ENCODE measurements around the gene CTXND1.

GRCh38 chr15:80247320-80247719, 4.7 kb downstream of the CTXND1 start:
- TF ChIP-seq CTCF (IDR thresholded peaks at IDR 0.05 in 4 of 5, conservative IDR thresholded peaks at IDR 0.05 in 1 of 5) (no peak), POLR2A (IDR thresholded peaks at IDR 0.05) (no peak)

Data from gastrocnemius medialis (tissue), 4 donors.